Measurements from ENCODE around the gene C11orf65.
"Not testable (repeated sequence)": the region's sequence is repeated elsewhere in the genome, so short reads cannot be mapped to it uniquely, and the experiment has no call there.

The C11orf65 gene

GRCh38 chr11:108468478-108468864 is 1.1 kb upstream of the C11orf65 start:
- DNase-seq, result no peak

- no peak for DNase-seq
These were observed 924 bp downstream of the C11orf65 start for GRCh38 chr11:108466405-108466804.

- DNase-seq, result no peak
These were observed 14.0 kb downstream of the C11orf65 start for GRCh38 chr11:108453207-108453835.

GRCh38 chr11:108441445-108441844 is 25.9 kb downstream of the C11orf65 start:
- DNase-seq, result not testable (repeated sequence)

- DNase-seq, result no peak
These were observed 30.7 kb downstream of the C11orf65 start for GRCh38 chr11:108436594-108436993.

- no peak for DNase-seq
These were observed 32.3 kb downstream of the C11orf65 start for GRCh38 chr11:108435066-108435465.

- no peak for DNase-seq
These were observed 34.5 kb downstream of the C11orf65 start for GRCh38 chr11:108432783-108433182.

GRCh38 chr11:108431997-108432396 is 35.3 kb downstream of the C11orf65 start:
- DNase-seq, result no peak

- no peak for DNase-seq
These were observed 36.0 kb downstream of the C11orf65 start for GRCh38 chr11:108431370-108431769.

GRCh38 chr11:108417551-108417950 is 49.8 kb downstream of the C11orf65 start:
- DNase-seq, result peak; percentile 66

GRCh38 chr11:108414958-108415357 is 52.4 kb downstream of the C11orf65 start:
- no peak for DNase-seq

GRCh38 chr11:108405706-108406105 is 61.6 kb downstream of the C11orf65 start:
- no peak for DNase-seq

- DNase-seq, result no peak
These were observed 64.3 kb downstream of the C11orf65 start for GRCh38 chr11:108403052-108403451.

- DNase-seq, result no peak
These were observed 65.1 kb downstream of the C11orf65 start for GRCh38 chr11:108402241-108402640.

- DNase-seq, result no peak
These were observed 68.9 kb downstream of the C11orf65 start for GRCh38 chr11:108398439-108398838.

- DNase-seq, result not testable (repeated sequence)
These were observed 70.7 kb downstream of the C11orf65 start for GRCh38 chr11:108396672-108397071.

GRCh38 chr11:108394744-108395284 is 72.5 kb downstream of the C11orf65 start:
- DNase-seq, result no peak

- no peak for DNase-seq
These were observed 74.3 kb downstream of the C11orf65 start for GRCh38 chr11:108393046-108393445.

GRCh38 chr11:108392353-108392752 is 75.0 kb downstream of the C11orf65 start:
- no peak for DNase-seq

GRCh38 chr11:108388576-108388975 is 78.8 kb downstream of the C11orf65 start:
- DNase-seq, result no peak

GRCh38 chr11:108373505-108373904 is 93.8 kb downstream of the C11orf65 start:
- not testable (repeated sequence) for DNase-seq

GRCh38 chr11:108370990-108371389 is 96.3 kb downstream of the C11orf65 start:
- no peak for DNase-seq

- no peak for DNase-seq
These were observed 97.0 kb downstream of the C11orf65 start for GRCh38 chr11:108370315-108370714.

GRCh38 chr11:108369064-108369463 is 98.3 kb downstream of the C11orf65 start:
- DNase-seq, result no peak

GRCh38 chr11:108368134-108368533 is 99.2 kb downstream of the C11orf65 start:
- DNase-seq, result no peak

All from NCI-H69 (cell line).